K562 (cell line): ENCODE data around the gene ORMDL3. TPM values are rescaled to one million over a fixed set of nuclear protein-coding genes. Genes with fewer than 3 reads are reported as not detected.

Source experiments
- ATAC-seq: fragments of 200-7000 bp; cut with Tn5 transposase; 3 replicates; pipeline ENCODE4 v1.9.1; 2020; ENCODE audit warnings: moderate library complexity
- BruUV-seq: library from RNA; stranded (reverse); fragments of 400-500 nt; replicated peaks from 2 replicates; lab custom pipeline; 2021; lab: Mats Ljungman, UMichigan
- CTCF ChIA-PET: fragments of 300-600 bp; formaldehyde crosslinking; extraction: SDS; loops from one replicate; lab custom pipeline; 2021; ENCODE audit warnings: low intra/inter-chr PET ratio; lab: Yijun Ruan, JAX
- POLR2A ChIA-PET: fragments of 300-600, 350-650 bp; sonication (Branson Sonifier 250); formaldehyde crosslinking; extraction: SDS; loops from one replicate; lab custom pipeline; 2021; ENCODE audit warnings: antibody characterized with exemption, inconsistent platforms; lab: Yijun Ruan, JAX
- DNase-seq, 4 experiments: peaks; one replicate each; pipeline versions ENCODE4 v3.0.0 to v3.0.0-alpha.2; 2011 to 2018; ENCODE audit warnings: low spot score in 3 of 4, mixed read lengths in 3 of 4; ENCODE audit errors: extremely low read depth in 1 of 4
- FAIRE-seq: peaks from 2 replicates; lab custom pipeline; 2011; peaks lifted over from hg19 to GRCh38; lab: Jason Lieb, UNC
- H2AFZ ChIP-seq: 2 replicates; pipeline ENCODE4 v1.6.0; 2011; ENCODE audit warnings: low read depth, low read length, control low read depth, inconsistent platforms
- H3K27ac ChIP-seq: fragments of 200-600 bp; 3 replicates; pipeline ENCODE4 v1.8.0; 2011; ENCODE audit warnings: low read depth, mild to moderate bottlenecking, control low read depth, inconsistent platforms, low read length, moderate library complexity, mixed read lengths; ENCODE audit errors: extremely low read depth
- H3K27me3 ChIP-seq, 2 experiments: fragments of 300-600 bp in 1 of 2; 2 replicates in 1 of 2; 3 replicates in 1 of 2; pipeline versions ENCODE4 v1.6.0 to v1.8.0; 2011; ENCODE audit warnings: inconsistent platforms in 2 of 2, low read length in 2 of 2, mild to moderate bottlenecking in 1 of 2, mixed read lengths in 1 of 2, moderate library complexity in 1 of 2; ENCODE audit not compliant: control insufficient read depth in 2 of 2, insufficient read depth in 2 of 2
- H3K36me3 ChIP-seq: fragments of 300-600 bp; 3 replicates; pipeline ENCODE4 v1.8.0; 2011; ENCODE audit warnings: mild to moderate bottlenecking, low read length, inconsistent platforms; ENCODE audit not compliant: control insufficient read depth, insufficient read depth
- H3K4me1 ChIP-seq, 2 experiments: fragments of 200-600 bp in 1 of 2; replicated peaks in 1 of 2; 2 replicates in 1 of 2; 3 replicates in 1 of 2; pipeline versions ENCODE4 v1.5.1 to v1.8.0; 2011; ENCODE audit warnings: inconsistent platforms in 2 of 2, low read length in 2 of 2, mild to moderate bottlenecking in 1 of 2, mixed read lengths in 1 of 2, moderate library complexity in 1 of 2; ENCODE audit not compliant: control insufficient read depth in 2 of 2, insufficient read depth in 2 of 2
- H3K4me2 ChIP-seq: 2 replicates; pipeline ENCODE4 v1.6.1; 2011; ENCODE audit warnings: low read length, control low read depth, inconsistent platforms, mixed read lengths; ENCODE audit not compliant: insufficient read depth
- H3K4me3 ChIP-seq: fragments of 200-600 bp; sonication (generic), shearing (Covaris generic); 2 replicates; pipeline ENCODE4 v1.5.1; 2016; ENCODE audit warnings: control low read depth, inconsistent platforms
- H3K79me2 ChIP-seq: fragments of 200-600 bp; 3 replicates; pipeline ENCODE4 v1.8.0; 2011; ENCODE audit warnings: low read length, inconsistent platforms; ENCODE audit not compliant: control insufficient read depth, insufficient read depth
- H3K9ac ChIP-seq, 2 experiments: 2 replicates each; pipeline versions ENCODE4 v1.6.0 to v1.6.1; 2011; ENCODE audit warnings: low read depth in 2 of 2, low read length in 2 of 2, control low read depth in 1 of 2, inconsistent platforms in 1 of 2, mild to moderate bottlenecking in 1 of 2, mixed read lengths in 1 of 2; ENCODE audit not compliant: insufficient read depth in 1 of 2
- H3K9me1 ChIP-seq: one replicate; pipeline ENCODE4 v1.6.0; 2011; ENCODE audit warnings: inconsistent platforms, mild to moderate bottlenecking, low read length, moderate library complexity; ENCODE audit not compliant: control insufficient read depth, insufficient read depth
- H3K9me3 ChIP-seq: replicated peaks from 2 replicates; pipeline ENCODE4 v1.5.1; 2011; ENCODE audit warnings: low read depth, low read length, inconsistent platforms; ENCODE audit not compliant: control insufficient read depth, insufficient read depth
- H4K20me1 ChIP-seq: replicated peaks from 2 replicates; pipeline ENCODE4 v1.6.1; 2011; ENCODE audit warnings: low read length, inconsistent platforms, mixed read lengths; ENCODE audit not compliant: control insufficient read depth, insufficient read depth
- HDAC2 ChIP-seq: fragments of 450-650 bp; IDR thresholded peaks from 2 replicates; pipeline ENCODE4 v1.6.1; 2016; ENCODE audit warnings: mild to moderate bottlenecking
- SRSF1 ChIP-seq: fragments of 200-400 bp; formaldehyde crosslinking; IDR thresholded peaks from 2 replicates; pipeline ENCODE4 v1.6.1; 2017; ENCODE audit warnings: mild to moderate bottlenecking, low read depth, low read length, moderate library complexity
- UBTF ChIP-seq, 2 experiments: IDR thresholded peaks; 2 replicates each; pipeline ENCODE4 v1.6.1; 2012; ENCODE audit warnings: improper control_type of control experiment in 2 of 2, low read depth in 2 of 2, low read length in 2 of 2, borderline replicate concordance in 1 of 2
- WGBS: fragments of 100-300 bp; shearing (Covaris generic); methylation state at CpG from one replicate; pipeline ENCODE4 v1.1.6; 2016; ENCODE audit warnings: low coverage, mixed read lengths; ENCODE audit not compliant: insufficient coverage; ENCODE audit errors: missing lambda C conversion rate; 5-methylcytosine and 5-hydroxymethylcytosine counted together
- in situ Hi-C: fragments of 300-500 bp; cut with MboI; formaldehyde crosslinking; loops from 4 replicates; pipeline ENCODE4 v1.15.0; 2018; ENCODE audit warnings: inconsistent platforms, mixed read lengths
- intact Hi-C: fragments of 100-400 bp; cut with micrococcal nuclease; formaldehyde crosslinking; loops from 2 replicates; pipeline ENCODE4 v1.14.2; 2022
- polyA plus RNA-seq, 8 experiments: library from polyadenylated mRNA; depleted of rRNA in 4 of 8; stranded (reverse) in 5 of 8; unstranded in 3 of 8; fragments of >200 nt; fragmentation: Nextera tagmentation in 2 of 8; fragmentation: Illumina TruSeq in 1 of 8; extraction: Ambion mirVana in 2 of 8; extraction: Trizol in 1 of 8; gene quantifications; 2 replicates each; pipeline versions ENCODE4 v1.2.1 to v1.2.3, GENCODE V29; 2011 to 2014; ENCODE audit warnings: inconsistent platforms in 1 of 8, missing spikeins in 1 of 8
- total RNA-seq, 7 experiments: library from RNA; depleted of rRNA in 6 of 7; stranded (reverse); fragments of >200 nt in 6 of 7; fragmentation: Illumina TruSeq in 2 of 7; extraction: Trizol in 2 of 7; gene quantifications; 2 replicates each; pipeline versions ENCODE4 v1.2.1 to v1.2.3, GENCODE V29; 2011 to 2021; ENCODE audit warnings: low replicate concordance in 1 of 7

ORMDL3 gene
- total and polyA plus RNA-seq, 9 of the 15 experiments (the other 6 are each of a cell fraction or from before 2014, with no cell fraction given) = 2.7 to 57.4 (median 27.1) TPM

GRCh38 chr17:39968761-39969160, 41.4 kb upstream of the ORMDL3 start:
- no peak overlapping the region for H3K27ac ChIP-seq
- H3K4me3 ChIP-seq = no peak overlapping the region
- CTCF ChIA-PET = no interaction called here
- no TSS peak for BruUV-seq
- in situ Hi-C loops = no loop called here
- ATAC-seq = no peak
- no peak overlapping the region for H3K9ac ChIP-seq
- H3K4me2 ChIP-seq = no peak overlapping the region
- no peaks in the 10 kb centered on the region for H3K9me3 ChIP-seq
- no peaks in the 10 kb centered on the region for H3K9me1 ChIP-seq
- intact Hi-C loops = no loop called here
- no peaks in the 10 kb centered on the region for H3K79me2 ChIP-seq
- no peaks in the 10 kb centered on the region for H3K36me3 ChIP-seq
- 29% methylated on average over 2 of the region's 2 CpGs for WGBS
- H3K27me3 ChIP-seq = peaks cover 5 to 8% of the 10 kb centered on the region in 2 experiments; a peak in 2 of 5 replicates
- no peaks in the 10 kb centered on the region for H4K20me1 ChIP-seq
- FAIRE-seq = no peak
- no peak overlapping the region for H2AFZ ChIP-seq
- no peak for DNase-seq
- H3K4me1 ChIP-seq = peaks cover 19 to 22% of the 10 kb centered on the region in 2 experiments
- TF ChIP-seq HDAC2 (no peak), UBTF (IDR thresholded peaks at IDR 0.05; ENCODE audit: borderline replicate concordance in 1 of 2, low read depth in 2 of 2, low read length in 2 of 2) (no peak), SRSF1 (no peak)
- POLR2A ChIA-PET = interaction anchor here (0.6 to 1.9 kb wide), 4 partner anchors 10 to 345 kb away, joined by 3 to 8 read pairs (median 4); no protein-coding TSS in a partner anchor
